CD4-positive, alpha-beta T cell treated with Interleukin-15 for 1 hour (primary cell): ENCODE measurements around the gene BRSK2.

Experiments used
- DNase-seq: peaks from one replicate; pipeline ENCODE4 v3.0.0-alpha.2; 2020

Gene BRSK2

GRCh38 chr11:1377231-1377780 lies 12.4 kb upstream of the BRSK2 start:
- no peak for DNase-seq

DNA sequence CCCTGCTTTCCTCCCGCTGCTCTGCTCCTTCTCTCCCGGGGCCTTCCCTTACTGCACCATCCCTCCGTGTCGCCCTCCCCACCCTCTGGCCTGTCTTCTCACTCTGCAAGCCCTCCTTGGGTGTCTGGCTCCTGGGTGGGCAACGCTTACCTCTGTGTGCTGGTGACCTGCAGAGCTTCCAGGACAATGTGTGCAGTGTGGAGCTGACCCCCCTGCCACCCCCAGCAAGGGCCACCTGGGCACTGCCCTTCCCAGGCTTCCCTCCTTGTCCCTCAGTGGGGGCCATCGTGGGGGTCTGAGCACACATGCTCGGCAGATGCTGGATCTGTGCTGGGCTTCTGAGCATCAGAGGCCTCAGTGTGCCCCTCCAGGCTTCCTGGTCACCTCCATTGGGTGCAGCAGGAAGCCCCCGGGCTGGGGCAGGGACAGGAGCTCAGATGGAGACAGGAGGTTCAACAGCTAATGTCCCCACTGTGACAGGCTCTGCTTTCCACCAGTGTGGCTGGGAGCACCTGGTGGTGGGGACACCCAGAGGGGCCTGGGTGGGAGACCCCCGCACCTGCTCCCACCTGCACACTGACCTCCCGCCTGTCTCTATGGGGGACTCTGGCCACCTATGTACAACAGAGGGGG lies 7.8 kb upstream of the BRSK2 start:
- DNase-seq: no peak

GRCh38 chr11:1382429-1382828 lies 7.3 kb upstream of the BRSK2 start:
- no peak for DNase-seq

DNA sequence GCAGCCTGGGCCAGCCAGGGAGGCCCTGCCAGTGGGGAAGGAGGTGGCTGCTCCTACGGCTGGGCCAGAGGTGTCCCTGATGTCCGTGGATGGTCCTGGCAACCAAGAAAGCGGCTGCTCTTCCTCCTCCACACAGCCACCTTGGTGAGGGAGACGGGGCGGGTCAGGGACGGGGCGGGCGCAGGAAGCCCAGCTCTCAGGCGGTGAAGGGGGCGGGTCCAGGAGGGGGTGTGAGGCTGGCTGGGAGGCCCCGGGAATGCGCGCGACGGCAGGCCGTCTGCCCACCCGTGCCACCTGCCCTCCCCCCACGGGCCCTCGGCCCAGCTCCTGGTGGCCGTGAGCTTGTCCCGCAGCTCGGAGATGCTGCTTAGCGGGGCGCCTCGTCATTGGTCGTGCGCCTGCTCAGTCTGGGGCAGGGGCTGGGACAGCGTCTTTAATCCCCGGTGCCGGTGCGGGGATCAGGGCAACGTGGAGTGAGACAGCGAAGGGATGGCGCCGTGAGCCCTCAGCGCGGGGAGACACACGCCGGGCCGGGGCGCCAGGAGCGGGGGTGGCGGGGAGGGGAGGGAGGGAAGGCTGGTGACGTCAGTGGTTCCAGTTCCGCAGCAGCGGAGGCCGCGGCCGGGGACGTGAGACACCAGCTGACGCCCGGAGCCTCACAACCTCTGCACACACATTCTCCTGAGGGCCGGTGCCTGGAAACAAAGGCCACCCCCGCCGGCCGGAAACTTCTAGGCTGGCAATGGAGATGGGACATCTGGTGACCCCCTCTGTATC lies 6.7 kb upstream of the BRSK2 start:
- peak; percentile 86 for DNase-seq

GRCh38 chr11:1384199-1384970 lies 5.3 kb upstream of the BRSK2 start:
- no peak for DNase-seq

GRCh38 chr11:1387521-1387920 lies 2.2 kb upstream of the BRSK2 start:
- DNase-seq: no peak

DNA sequence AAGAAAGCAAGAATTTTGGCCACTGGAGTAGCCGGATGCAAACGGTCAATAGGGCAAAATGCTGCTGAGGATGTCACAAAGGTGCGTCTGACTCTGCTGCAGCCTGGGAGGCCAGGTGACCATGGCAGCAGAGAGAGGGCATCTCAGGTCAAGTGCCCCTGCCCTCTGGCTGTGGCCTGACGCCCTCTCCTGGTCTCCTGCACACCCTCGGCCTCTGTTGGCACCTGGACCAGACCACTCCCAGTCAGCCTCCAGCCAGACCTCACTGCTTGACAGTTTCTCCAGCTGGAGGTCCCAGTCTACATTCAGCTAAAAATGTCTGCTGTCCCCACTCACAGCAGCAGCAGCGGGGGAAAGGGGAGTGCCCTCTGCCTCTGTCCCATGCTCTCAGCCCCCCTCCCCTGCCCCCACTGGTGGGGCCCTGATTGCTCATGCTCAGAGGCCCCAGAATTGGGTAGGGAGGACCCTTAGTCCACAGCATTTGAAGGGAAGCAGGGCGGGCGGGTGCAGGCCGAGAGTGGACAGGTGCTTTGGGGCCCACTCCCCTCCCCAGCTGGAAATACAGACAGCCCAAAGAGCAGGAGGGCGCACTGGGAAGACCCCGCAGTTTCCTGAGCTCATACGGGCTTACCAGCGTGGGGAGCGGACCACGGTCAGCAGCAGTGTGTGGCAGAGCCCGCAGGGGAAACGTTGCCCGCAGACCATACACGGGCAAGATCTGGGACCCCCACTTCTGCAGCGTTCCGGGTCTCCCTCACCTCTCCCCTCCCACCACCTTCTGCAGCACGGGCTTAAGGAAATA lies 1.6 kb upstream of the BRSK2 start:
- no peak for DNase-seq

DNA sequence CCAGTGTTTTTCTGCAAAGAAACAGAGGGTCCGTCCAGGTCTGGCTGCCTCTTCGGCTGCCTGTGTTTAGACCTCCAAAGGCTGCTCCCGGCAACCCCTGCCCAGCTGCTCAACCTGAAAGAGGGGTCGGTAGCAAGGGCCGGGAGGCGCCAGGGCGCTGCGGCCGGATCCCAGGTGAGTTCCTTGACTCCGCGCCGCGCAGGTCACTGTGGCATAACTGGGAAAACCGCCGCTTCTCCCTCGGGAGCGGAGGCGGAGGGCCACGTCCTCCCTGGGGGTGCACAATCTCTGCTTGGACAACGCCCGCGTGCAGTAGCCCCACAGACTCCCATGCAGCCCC lies 1.0 kb upstream of the BRSK2 start:
- DNase-seq: no peak

- DNase-seq: peak; percentile 97
These were observed 417 bp upstream of the BRSK2 start for GRCh38 chr11:1389103-1389931.

- DNase-seq: no peak
These were observed 933 bp downstream of the BRSK2 start for GRCh38 chr11:1390569-1391164.

DNA sequence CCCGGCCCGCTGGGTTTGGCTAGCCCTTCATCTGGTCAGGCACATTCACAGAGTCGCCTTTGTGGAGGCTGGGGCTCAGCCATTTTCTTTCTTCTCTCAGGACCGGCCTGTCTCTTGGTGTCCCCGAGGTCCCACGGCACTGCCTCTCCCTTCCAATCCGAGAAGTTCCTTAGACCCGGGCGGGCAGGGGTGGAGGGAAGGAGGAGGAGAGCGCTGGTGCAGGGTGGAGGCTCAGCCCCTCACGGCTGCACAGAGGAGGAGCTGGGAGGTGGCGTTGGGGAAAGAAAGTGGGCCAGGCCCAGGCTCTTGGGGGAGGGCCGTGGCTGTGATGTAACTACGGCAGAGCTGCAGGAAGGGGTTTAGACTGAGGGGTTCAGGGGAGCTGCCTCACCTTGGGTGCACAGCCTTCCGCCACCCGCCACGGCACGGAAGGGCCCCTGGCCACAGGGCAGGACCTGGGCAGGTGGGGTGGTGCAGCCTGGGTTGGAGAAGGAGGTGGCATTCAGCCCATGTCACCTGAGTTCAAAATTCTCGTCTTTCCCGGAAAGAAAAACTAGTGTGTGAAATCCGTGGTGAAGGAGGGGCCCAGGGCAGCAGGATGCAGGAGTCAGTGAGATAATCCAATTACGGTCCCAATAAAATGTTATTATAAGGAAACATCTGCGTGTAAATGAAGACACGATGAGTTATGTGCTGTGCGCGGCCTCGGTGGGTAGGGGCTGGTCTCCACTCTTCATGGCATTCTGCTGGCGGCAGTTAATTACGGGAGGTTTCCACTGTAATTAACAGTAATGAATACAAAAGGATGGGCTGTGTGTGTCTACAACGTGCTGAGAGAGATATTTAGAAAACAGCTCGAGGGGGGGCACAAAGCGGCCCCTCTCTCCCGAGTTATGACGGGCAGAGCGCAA lies 1.7 kb downstream of the BRSK2 start:
- no peak for DNase-seq

- DNase-seq: no peak
These were observed 2.4 kb downstream of the BRSK2 start for GRCh38 chr11:1392111-1392510.

GRCh38 chr11:1392561-1392960 lies 2.8 kb downstream of the BRSK2 start:
- no peak for DNase-seq

DNA sequence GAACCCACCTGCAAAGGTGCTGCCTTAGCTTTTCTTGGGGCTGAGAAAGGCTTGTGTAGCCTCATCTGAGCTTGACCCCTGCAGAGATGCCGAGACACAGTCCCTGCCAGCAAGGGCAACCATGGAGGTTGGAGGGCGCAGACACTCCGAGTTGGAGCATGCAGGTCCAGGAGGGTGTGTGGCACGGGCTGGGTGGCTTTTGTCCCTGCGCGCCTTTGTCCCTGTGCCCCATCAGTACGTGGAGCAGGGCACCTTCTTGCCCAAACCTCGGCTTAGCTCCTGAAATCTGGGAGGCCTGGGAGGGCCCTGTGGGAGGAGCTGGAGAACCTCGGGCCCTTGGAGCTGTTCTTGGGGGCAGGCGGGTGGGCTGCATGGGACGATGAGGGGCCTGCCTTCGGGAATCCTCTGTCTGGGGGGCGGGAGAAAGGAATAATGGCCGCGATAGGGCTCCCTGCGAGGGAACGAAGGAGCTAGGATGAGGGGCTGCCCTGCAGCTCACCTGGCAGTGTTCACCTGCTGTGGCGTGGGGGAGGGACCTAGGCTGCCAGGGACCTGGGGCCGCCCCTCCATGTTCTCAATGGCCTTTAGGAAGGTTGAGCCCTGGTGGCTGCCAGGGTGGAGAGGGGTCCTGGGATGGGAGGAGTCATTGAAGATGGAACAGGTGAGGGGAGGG lies 3.4 kb downstream of the BRSK2 start:
- no peak for DNase-seq

DNA sequence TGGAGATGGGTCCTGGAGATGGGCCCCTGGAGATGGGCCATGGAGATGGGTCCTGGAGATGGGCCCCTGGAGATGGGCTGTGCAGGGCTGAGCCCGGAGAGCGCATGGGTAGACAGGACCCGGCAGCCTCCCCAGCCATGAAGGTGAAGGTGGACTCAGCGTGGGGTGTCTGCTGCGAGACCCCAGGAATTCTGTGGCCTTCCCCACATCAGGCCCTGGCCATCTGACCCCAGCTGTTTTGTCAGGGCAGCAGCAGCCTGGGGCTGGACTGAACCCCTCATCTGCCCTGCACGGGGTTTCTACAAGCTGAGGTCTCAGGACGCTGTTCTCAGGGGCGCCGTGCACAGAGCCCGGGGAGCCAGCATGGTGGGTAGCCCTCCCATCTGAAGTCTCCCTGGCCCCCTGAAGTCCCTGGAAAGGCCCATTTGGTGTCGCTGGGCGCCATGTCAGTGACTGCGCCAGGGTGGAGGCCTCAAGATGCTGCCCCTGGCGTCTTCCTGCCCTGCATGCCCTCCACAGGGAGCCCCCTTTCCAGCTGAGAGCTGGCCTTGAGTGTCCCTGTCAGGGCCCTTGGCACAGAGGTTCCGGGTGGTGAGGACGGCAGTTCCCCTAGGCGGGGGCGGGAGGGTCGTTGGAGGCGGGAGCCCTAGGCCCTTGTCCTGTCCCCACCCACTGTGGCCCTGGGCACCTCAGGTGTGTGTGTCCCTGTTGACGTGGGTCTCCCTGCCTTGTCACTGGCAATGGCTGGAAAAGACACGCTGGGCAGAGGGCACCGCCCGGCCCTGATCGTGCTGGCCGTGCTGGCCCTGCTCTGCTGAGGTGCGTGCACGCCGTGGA lies 5.4 kb downstream of the BRSK2 start:
- DNase-seq: no peak

DNA sequence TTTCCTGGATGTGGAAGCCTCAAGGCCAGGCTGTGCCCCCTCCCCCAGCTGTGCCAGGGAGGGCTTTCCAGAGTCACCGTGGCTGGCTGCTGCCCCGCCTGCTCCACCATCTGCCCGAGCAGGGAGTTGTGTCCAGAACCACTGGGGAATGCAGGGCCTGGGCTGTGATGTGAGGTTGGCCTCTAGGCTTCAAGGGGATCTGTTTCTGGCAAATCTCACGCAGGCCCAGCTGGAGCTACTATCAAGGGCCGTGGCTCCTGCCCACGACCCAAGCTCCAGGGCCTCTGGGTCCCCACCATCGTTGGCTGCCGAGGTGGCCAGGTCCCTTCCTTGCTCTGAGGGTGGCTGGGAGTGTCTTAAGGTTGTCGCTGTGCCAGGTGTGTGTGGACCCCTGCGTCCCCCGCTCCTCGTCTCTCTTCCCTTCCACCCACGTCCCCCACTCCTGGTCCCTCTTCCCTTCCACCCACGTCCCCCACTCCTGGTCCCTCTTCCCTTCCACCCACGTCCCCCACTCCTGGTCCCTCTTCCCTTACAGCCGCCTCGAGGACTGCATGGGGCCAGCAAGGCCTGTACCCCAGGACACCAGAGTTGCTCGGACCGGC lies 6.1 kb downstream of the BRSK2 start:
- no peak for DNase-seq

DNA sequence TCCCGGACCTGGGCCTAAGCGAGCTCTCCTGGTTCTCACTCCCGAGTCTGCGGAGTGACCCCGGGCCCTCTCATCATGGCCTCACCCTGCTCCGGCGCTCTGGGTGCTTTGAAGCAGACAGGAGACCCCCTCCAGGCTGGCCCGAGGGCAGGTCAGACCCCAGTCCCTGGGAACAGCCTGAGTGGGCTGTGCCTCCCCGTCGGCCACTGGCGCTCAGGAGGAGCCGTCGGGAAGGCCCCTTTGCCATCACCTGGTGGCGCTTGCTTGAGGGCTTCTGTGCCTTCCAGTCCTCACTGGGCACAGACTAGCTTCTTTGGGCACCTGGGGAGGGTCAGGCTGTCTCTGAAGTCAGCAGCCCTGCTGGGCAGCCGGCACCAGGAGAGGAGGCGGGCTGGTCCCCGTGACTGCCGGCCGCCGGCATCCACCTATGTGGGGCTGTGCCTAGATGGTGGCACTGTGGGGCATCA lies 6.7 kb downstream of the BRSK2 start:
- DNase-seq: no peak

GRCh38 chr11:1397146-1397861 lies 7.6 kb downstream of the BRSK2 start:
- DNase-seq: no peak
